BLaER1 treated with 17β-estradiol and CSF1 and Interleukin-3, amounts not matched to agents 10 nM and 100 nM (cell line): ENCODE results near the gene PAK4.
"Not testable (repeated sequence)": the region's sequence is repeated elsewhere in the genome, so short reads cannot be mapped to it uniquely, and the experiment has no call there.

ENCODE experiments used
- H3K27ac ChIP-seq, 11 experiments: shearing (Covaris generic); formaldehyde crosslinking; 2 replicates each; pipeline ENCODE4 v1.8.1; 2022
- H3K27me3 ChIP-seq, 11 experiments: shearing (Covaris generic); formaldehyde crosslinking; 2 replicates each; pipeline ENCODE4 v1.8.1; 2022
- H3K36me3 ChIP-seq, 11 experiments: shearing (Covaris generic); formaldehyde crosslinking; 2 replicates each; pipeline ENCODE4 v1.8.1; 2022
- H3K4me1 ChIP-seq, 10 experiments: shearing (Covaris generic); formaldehyde crosslinking; 2 replicates each; pipeline ENCODE4 v1.8.1; 2022
- H3K4me2 ChIP-seq, 11 experiments: shearing (Covaris generic); formaldehyde crosslinking; 2 replicates each; pipeline ENCODE4 v1.8.1; 2022
- H3K4me3 ChIP-seq, 10 experiments: shearing (Covaris generic); formaldehyde crosslinking; 2 replicates each; pipeline ENCODE4 v1.8.1; 2022
- H3K9ac ChIP-seq, 11 experiments: shearing (Covaris generic); formaldehyde crosslinking; 2 replicates each; pipeline ENCODE4 v1.8.1; 2022
- H3K9me3 ChIP-seq, 11 experiments: shearing (Covaris generic); formaldehyde crosslinking; replicated peaks in 1 of 11; 2 replicates each; pipeline ENCODE4 v1.8.1; 2022
- H4K20me1 ChIP-seq, 11 experiments: shearing (Covaris generic); formaldehyde crosslinking; 2 replicates each; pipeline ENCODE4 v1.8.1; 2022
- Cebpa-rat ChIP-seq, 11 experiments: shearing (Covaris generic); IDR thresholded peaks; 2 replicates each; pipeline ENCODE4 v1.8.1; 2022

PAK4 gene

GRCh38 chr19:39207293-39207836 lies 81.8 kb downstream of the PAK4 start:
- H3K4me3 ChIP-seq: no peak overlapping the region
- no peak overlapping the region for H3K4me2 ChIP-seq
- H4K20me1 ChIP-seq: no peaks in the 10 kb centered on the region; a peak in 1 of 22 replicates
- H3K9me3 ChIP-seq: no peaks in the 10 kb centered on the region
- H3K9ac ChIP-seq: no peak overlapping the region
- H3K4me1 ChIP-seq: peaks cover 0 to 6% (median 0%) of the 10 kb centered on the region in 10 experiments; a peak in 5 of 20 replicates
- H3K27ac ChIP-seq: no peak overlapping the region
- H3K27me3 ChIP-seq: peaks cover 21 to 38% (median 25%) of the 10 kb centered on the region in 11 experiments
- no peak; a peak in 1 of 22 replicates for TF ChIP-seq Cebpa-rat (IDR thresholded peaks at IDR 0.05)
- no peaks in the 10 kb centered on the region for H3K36me3 ChIP-seq

DNA sequence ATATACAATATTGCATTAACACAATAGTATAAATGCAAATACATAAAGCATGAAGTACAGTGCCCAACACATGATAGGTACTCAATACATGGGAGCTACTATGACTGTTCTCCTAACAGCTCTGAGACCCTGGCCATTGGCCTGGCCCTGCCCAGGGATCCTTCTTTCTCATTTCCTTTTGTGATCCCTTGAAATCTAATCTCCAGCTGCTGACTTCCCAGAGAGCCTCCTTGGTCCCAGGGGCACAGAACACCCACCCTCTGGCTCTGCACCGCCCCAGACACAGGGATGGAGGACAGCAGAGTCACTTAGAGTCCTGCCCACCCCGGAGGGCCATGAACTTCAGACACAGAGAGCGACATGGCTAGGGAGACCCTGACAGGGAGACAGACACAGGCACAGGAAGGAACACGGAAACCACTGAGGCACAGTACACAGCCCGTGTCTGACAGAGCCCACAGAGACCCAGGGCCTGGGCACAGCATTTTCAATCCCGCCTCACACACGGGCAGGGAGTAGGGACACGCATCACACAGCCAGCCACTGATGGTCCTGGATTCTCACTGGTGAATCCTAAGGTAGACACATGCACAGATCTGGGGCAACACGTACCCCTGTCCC lies 82.7 kb downstream of the PAK4 start:
- H3K27ac ChIP-seq: no peak overlapping the region
- H3K9me3 ChIP-seq: no peaks in the 10 kb centered on the region
- peaks cover 16 to 28% (median 16%) of the 10 kb centered on the region in 11 experiments for H3K27me3 ChIP-seq
- peak overlapping the region in 3 of 11 experiments; percentile 8 to 21 (median 12); a peak in 3 of 22 replicates for H3K4me2 ChIP-seq
- H4K20me1 ChIP-seq: no peaks in the 10 kb centered on the region; a peak in 1 of 22 replicates
- TF ChIP-seq Cebpa-rat (IDR thresholded peaks at IDR 0.05): no peak
- H3K9ac ChIP-seq: no peak overlapping the region; a peak in 1 of 22 replicates
- no peaks in the 10 kb centered on the region for H3K36me3 ChIP-seq
- H3K4me3 ChIP-seq: no peak overlapping the region
- peaks cover 0 to 6% (median 0%) of the 10 kb centered on the region in 10 experiments; a peak in 5 of 20 replicates for H3K4me1 ChIP-seq

DNA sequence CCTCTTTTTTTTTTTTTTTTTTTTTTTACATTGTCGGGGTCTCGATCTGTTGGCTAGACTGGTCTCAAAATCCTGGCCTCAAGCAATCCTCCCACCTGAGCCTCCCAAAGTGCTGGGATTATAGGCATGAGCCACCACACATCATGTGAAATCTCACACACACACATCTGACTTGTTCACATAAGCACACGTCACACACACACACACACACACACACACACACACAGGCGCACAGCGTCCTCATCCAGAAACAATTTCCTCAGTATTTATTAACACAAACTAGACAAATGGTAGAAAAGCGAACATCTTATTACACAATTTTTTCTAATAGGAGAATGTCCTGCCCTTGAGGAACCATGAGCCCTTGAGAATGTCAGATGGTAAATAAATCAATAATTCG lies 83.6 kb downstream of the PAK4 start:
- Histone ChIP-seq H3K4me1 (peaks cover 0 to 6% (median 0%) of the 10 kb centered on the region in 10 experiments; a peak in 5 of 20 replicates), H3K9me3 (no peaks in the 10 kb centered on the region), H3K27me3 (peaks cover 6 to 19% (median 7%) of the 10 kb centered on the region in 11 experiments), H3K9ac (no peak overlapping the region), H3K4me3 (no peak overlapping the region), H4K20me1 (no peaks in the 10 kb centered on the region; a peak in 2 of 22 replicates), H3K36me3 (no peaks in the 10 kb centered on the region), H3K4me2 (no peak overlapping the region), H3K27ac (no peak overlapping the region)
- no peak for TF ChIP-seq Cebpa-rat (IDR thresholded peaks at IDR 0.05)

DNA sequence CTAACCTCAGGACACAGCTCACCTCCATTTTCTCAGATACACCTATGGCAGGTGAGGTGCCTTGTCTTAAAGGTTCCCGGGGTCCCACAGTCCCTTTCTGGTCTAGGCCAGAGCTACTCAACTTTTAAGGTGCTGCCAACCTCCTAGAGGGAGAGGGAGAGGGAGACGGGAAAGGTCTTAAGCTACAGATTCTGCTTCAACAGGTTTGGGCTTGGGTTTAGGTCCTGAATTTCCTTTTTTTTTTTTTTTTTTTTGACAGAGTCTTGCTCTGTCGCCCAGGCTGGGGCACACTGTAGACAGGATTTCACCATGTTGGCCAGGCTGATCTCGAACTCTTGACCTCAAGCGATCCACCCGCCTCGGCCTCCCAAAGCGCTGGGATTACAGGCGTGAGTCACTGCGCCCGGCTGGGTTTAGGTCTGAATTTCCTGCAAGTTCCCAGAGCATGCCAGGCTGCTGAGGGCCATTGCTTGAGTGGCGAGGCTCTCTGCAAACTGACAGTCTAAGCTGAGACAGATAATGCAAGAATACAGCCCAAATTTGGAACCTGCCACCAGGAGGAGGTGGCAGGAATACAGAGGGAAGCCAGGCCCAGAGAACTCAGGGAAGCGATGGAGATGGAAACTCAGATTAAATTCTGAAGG lies 86.3 kb downstream of the PAK4 start:
- no peak overlapping the region for H3K27ac ChIP-seq

DNA sequence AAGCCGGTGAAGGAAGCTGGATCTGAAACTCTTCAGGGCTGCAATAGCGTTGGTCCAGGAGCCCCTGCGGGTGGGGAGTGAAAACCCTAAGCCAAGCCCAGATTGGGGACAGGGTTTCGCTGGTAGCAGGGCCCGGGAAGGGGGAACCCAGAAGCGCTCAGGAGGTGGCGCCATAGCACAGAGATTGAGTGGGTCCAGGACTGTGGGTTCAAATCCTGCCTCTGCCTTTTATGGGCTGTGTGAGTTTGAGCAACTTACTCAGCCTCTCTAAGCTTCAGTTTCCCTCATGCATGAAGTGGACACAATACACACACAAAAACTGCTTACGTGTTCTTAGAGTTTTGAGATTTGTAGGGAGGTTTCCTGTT lies 86.8 kb downstream of the PAK4 start:
- Histone ChIP-seq H4K20me1 (no peaks in the 10 kb centered on the region; a peak in 1 of 22 replicates), H3K4me1 (peaks cover 0 to 6% (median 0%) of the 10 kb centered on the region in 10 experiments; a peak in 5 of 20 replicates), H3K27ac (no peak overlapping the region), H3K4me2 (no peak overlapping the region), H3K4me3 (no peak overlapping the region), H3K27me3 (no peaks in the 10 kb centered on the region), H3K9me3 (no peaks in the 10 kb centered on the region), H3K9ac (no peak overlapping the region), H3K36me3 (no peaks in the 10 kb centered on the region)
- TF ChIP-seq Cebpa-rat (IDR thresholded peaks at IDR 0.05): no peak

More for the DNA sequence above, 86.3 kb downstream of the PAK4 start:
- no peak overlapping the region for H3K4me2 ChIP-seq
- no peaks in the 10 kb centered on the region for H3K9me3 ChIP-seq
- H3K4me3 ChIP-seq: no peak overlapping the region
- no peaks in the 10 kb centered on the region for H3K36me3 ChIP-seq
- H3K9ac ChIP-seq: no peak overlapping the region
- no peak for TF ChIP-seq Cebpa-rat (IDR thresholded peaks at IDR 0.05)
- peaks cover 0 to 6% (median 0%) of the 10 kb centered on the region in 10 experiments; a peak in 5 of 20 replicates for H3K4me1 ChIP-seq
- no peaks in the 10 kb centered on the region; a peak in 1 of 22 replicates for H4K20me1 ChIP-seq
- H3K27me3 ChIP-seq: no peaks in the 10 kb centered on the region

DNA sequence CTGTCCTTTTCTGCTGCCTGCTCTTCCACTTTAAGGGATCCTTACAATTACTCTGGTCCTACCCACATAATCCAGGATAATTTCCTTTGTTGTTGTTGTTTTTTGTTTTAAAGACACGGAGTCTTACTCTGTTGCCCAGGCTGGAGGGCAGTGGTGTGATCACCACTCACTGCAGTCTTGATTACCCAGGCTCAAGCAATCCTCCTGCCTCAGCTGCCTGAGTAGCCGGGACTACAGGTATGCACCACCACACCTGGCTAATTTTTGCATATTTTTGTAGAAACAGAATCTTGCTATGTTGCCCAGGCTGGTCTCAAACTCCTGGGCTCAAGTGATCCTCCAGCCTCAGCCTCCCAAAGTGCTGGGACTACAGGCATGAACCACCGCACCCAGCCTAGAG lies 89.7 kb downstream of the PAK4 start:
- not testable (repeated sequence) for H3K36me3 ChIP-seq, H3K4me2 ChIP-seq, H3K27ac ChIP-seq, H3K4me1 ChIP-seq, H3K27me3 ChIP-seq, H4K20me1 ChIP-seq, H3K4me3 ChIP-seq, H3K9ac ChIP-seq, H3K9me3 ChIP-seq

DNA sequence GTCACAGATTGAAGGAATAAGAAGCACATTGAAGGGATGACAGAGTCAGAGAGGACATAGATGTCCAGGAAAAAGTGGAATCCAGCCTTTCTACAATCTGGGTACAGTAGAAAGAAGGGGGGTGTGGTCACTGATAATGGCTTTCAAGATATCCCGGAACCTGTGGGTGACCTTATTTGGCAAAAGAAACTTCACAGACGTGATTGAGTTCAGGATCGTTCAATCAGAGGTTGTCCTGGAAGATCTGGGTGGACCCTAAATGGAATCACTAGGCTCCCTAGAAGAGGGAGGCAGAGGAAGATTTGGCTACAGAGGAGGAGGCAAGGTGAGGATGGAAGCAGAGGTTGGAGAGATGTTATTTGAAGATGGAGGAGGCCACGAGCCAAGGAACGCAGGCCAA lies 91.5 kb downstream of the PAK4 start:
- no peak for TF ChIP-seq Cebpa-rat (IDR thresholded peaks at IDR 0.05)
- no peak overlapping the region for H3K9ac ChIP-seq

DNA sequence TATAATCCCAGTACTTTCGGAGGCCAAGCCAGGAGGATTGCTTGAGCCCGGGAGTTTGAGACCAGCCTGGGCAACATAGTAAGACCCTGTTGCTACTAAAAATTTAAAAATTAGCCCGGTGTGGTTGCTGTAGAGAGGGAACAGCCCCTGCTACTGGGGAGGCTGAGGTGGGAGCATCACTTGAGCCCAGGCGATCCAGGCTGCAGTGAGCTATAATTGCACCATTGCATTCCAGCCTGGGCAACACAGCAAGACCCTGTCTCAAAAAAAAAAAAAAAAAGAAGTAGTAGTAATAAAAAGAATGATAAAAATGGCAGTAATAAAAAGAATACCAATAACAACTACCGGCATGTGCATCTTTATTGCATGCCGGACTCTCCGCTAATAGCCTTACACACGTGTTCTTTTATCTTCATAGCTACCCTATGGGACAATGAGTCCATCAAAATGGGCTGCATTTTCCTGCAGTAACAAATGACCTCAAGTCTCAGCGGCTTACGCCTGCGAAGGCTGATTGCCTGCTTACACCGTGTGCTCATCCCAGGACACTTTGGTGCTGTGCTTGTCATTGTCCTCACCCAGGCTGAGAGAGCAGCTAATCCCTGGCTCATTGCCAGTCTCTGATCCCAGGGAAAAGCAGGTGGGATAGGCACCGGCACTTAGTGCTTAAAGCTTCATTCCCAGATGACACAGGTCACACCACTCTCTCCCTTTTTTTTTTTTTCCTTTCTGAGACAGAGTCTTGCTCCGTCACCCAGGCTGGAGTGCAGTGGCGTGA lies 92.8 kb downstream of the PAK4 start:
- no peak overlapping the region for H3K4me2 ChIP-seq
- H3K36me3 ChIP-seq: no peaks in the 10 kb centered on the region
- peaks cover 0 to 7% (median 0%) of the 10 kb centered on the region in 10 experiments; a peak in 3 of 20 replicates for H3K4me1 ChIP-seq
- H3K4me3 ChIP-seq: no peak overlapping the region
- TF ChIP-seq Cebpa-rat (IDR thresholded peaks at IDR 0.05): no peak
- H3K27me3 ChIP-seq: no peaks in the 10 kb centered on the region
- H4K20me1 ChIP-seq: no peaks in the 10 kb centered on the region; a peak in 2 of 22 replicates
- H3K9me3 ChIP-seq: no peaks in the 10 kb centered on the region
- no peak overlapping the region for H3K9ac ChIP-seq
- no peak overlapping the region for H3K27ac ChIP-seq

More for the DNA sequence above, 91.5 kb downstream of the PAK4 start:
- Histone ChIP-seq H3K4me3 (no peak overlapping the region), H3K27ac (no peak overlapping the region), H4K20me1 (no peaks in the 10 kb centered on the region; a peak in 2 of 22 replicates), H3K36me3 (no peaks in the 10 kb centered on the region), H3K4me1 (peaks cover 0 to 7% (median 0%) of the 10 kb centered on the region in 10 experiments; a peak in 3 of 20 replicates), H3K4me2 (no peak overlapping the region), H3K9me3 (no peaks in the 10 kb centered on the region), H3K27me3 (no peaks in the 10 kb centered on the region)

- not testable (repeated sequence) for H3K9ac ChIP-seq, H3K4me3 ChIP-seq, H4K20me1 ChIP-seq, H3K4me2 ChIP-seq, H3K27ac ChIP-seq, H3K27me3 ChIP-seq, H3K36me3 ChIP-seq, H3K9me3 ChIP-seq, H3K4me1 ChIP-seq
Measured at GRCh38 chr19:39219108-39219507, 93.5 kb downstream of the PAK4 start.
